ENCODE results near the gene MTRFR.

DNA sequence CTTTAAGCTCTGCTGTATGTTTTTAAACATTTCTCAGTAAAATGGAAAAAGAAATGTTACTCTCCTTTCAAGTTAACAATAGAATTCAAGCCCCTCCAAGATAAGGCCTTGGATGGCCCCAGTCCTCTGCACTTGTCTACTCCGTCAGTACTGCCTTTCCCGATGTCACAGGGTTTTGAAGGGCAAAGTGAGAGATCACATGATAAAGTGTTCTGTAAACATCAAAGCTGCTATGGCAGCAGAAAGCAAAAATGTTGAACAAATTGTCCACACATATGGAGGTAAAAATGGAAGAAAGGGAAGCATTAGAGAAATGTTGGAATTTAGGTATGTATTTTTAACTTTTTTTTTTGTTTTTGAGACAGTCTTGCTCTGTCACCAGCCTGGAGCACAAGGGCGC is 71.9 kb downstream of the MTRFR start:
- TF ChIP-seq, protein P1, sequence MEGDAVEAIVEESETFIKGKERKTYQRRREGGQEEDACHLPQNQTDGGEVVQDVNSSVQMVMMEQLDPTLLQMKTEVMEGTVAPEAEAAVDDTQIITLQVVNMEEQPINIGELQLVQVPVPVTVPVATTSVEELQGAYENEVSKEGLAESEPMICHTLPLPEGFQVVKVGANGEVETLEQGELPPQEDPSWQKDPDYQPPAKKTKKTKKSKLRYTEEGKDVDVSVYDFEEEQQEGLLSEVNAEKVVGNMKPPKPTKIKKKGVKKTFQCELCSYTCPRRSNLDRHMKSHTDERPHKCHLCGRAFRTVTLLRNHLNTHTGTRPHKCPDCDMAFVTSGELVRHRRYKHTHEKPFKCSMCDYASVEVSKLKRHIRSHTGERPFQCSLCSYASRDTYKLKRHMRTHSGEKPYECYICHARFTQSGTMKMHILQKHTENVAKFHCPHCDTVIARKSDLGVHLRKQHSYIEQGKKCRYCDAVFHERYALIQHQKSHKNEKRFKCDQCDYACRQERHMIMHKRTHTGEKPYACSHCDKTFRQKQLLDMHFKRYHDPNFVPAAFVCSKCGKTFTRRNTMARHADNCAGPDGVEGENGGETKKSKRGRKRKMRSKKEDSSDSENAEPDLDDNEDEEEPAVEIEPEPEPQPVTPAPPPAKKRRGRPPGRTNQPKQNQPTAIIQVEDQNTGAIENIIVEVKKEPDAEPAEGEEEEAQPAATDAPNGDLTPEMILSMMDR (IDR thresholded peaks at IDR 0.05), result no peak
- TF ChIP-seq POLR2AphosphoS5 (IDR thresholded peaks at IDR 0.05) (no peak), EP300 (IDR thresholded peaks at IDR 0.05) (no peak), POLR2A (IDR thresholded peaks at IDR 0.05) (no peak)

Data from gastroesophageal sphincter (tissue), 3 donors.